ENCODE results near the gene IL1RN.

The IL1RN gene

GRCh38 chr2:113155331-113155730 lies 27.9 kb downstream of the IL1RN start:
- no peak overlapping the region for H3K4me3 ChIP-seq (ENCODE audit: control insufficient read depth, low read depth, low read length)
- no peak for DNase-seq (ENCODE audit: low read depth)
- TF ChIP-seq, protein P1, sequence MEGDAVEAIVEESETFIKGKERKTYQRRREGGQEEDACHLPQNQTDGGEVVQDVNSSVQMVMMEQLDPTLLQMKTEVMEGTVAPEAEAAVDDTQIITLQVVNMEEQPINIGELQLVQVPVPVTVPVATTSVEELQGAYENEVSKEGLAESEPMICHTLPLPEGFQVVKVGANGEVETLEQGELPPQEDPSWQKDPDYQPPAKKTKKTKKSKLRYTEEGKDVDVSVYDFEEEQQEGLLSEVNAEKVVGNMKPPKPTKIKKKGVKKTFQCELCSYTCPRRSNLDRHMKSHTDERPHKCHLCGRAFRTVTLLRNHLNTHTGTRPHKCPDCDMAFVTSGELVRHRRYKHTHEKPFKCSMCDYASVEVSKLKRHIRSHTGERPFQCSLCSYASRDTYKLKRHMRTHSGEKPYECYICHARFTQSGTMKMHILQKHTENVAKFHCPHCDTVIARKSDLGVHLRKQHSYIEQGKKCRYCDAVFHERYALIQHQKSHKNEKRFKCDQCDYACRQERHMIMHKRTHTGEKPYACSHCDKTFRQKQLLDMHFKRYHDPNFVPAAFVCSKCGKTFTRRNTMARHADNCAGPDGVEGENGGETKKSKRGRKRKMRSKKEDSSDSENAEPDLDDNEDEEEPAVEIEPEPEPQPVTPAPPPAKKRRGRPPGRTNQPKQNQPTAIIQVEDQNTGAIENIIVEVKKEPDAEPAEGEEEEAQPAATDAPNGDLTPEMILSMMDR (conservative IDR thresholded peaks at IDR 0.05; ENCODE audit: control insufficient read depth, insufficient read depth, low read depth, low read length), result no peak

DNA sequence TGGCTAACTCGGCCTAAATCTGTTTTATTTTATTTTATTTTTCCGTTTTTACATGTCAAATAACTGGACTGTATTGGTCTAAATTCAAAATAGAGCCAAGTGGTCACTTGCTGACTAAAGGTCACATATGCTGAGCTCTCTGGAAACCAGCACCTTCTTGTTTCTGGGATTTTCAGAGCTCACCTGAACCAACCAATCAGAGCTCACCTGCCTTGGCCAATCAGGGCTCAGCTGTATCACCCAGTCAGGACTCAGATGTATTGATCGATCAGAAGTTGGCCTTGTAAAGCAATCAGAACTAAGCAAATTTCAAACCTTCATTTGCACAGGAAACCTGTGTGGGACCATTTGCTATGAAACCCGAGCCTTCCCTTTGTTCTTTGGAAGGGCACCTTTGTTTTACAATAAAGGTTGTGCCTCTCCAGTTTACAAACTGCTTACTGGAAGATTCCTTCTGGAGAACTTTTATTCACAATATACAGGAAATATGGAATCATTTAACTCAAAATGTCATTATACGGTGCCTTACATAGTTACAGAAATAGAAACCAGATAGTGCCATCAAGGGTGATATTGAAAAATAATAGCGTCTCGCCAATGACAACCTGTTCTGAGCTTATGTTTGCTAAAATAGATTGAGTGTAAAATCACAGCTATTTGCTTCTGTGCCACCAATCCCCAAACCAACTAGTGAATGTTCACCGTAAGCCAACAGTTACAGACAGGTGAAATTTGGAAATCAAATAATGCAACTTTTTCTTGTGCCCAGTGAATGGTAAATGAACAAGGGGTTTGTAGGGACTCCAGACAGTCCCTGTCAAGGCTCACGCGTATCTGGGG lies 29.1 kb downstream of the IL1RN start:
- no peak for DNase-seq (ENCODE audit: low read depth)
- no peak overlapping the region for H3K4me3 ChIP-seq (ENCODE audit: control insufficient read depth, low read depth, low read length)
- TF ChIP-seq, protein P1 (conservative IDR thresholded peaks at IDR 0.05; ENCODE audit: control insufficient read depth, insufficient read depth, low read depth, low read length), result no peak

- peak overlapping the region; percentile 22 for H3K4me3 ChIP-seq (ENCODE audit: control insufficient read depth, low read depth, low read length)
- DNase-seq (ENCODE audit: low read depth), result no peak
- TF ChIP-seq, protein P1 (conservative IDR thresholded peaks at IDR 0.05; ENCODE audit: control insufficient read depth, insufficient read depth, low read depth, low read length), result no peak
Observed at GRCh38 chr2:113157118-113157896, 29.9 kb downstream of the IL1RN start.

- H3K4me3 ChIP-seq (ENCODE audit: control insufficient read depth, low read depth, low read length), result peak overlapping the region; percentile 22
- peak; percentile 73 for DNase-seq (ENCODE audit: low read depth)
- TF ChIP-seq, protein P1 (conservative IDR thresholded peaks at IDR 0.05; ENCODE audit: control insufficient read depth, insufficient read depth, low read depth, low read length), result no peak
Observed at GRCh38 chr2:113157897-113158753, 30.7 kb downstream of the IL1RN start.

GRCh38 chr2:113158884-113159553 lies 31.6 kb downstream of the IL1RN start:
- H3K4me3 ChIP-seq (ENCODE audit: control insufficient read depth, low read depth, low read length), result no peak overlapping the region
- DNase-seq (ENCODE audit: low read depth), result peak; percentile 69
- TF ChIP-seq, protein P1 (conservative IDR thresholded peaks at IDR 0.05; ENCODE audit: control insufficient read depth, insufficient read depth, low read depth, low read length), result no peak

DNA sequence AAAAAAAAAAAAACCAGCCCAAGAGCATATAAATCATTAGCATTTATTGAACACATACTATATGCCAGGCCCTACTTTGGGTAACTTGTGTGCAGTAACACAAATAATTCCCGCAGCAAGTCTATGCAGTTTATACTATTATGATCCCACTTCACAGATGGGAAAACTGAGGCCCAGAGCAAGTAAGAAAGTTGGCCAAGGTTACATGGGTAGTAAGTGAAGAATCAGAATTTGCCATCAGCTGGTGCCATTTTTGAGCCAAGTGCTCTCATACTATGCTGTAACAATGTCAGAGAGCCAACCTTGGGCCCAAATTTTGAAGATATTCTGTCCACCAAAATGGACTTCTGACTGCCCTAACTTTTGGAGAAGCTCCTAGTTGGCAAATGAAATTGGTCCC lies 32.9 kb downstream of the IL1RN start:
- DNase-seq (ENCODE audit: low read depth), result no peak
- TF ChIP-seq, protein P1 (conservative IDR thresholded peaks at IDR 0.05; ENCODE audit: control insufficient read depth, insufficient read depth, low read depth, low read length), result no peak
- no peak overlapping the region for H3K4me3 ChIP-seq (ENCODE audit: control insufficient read depth, low read depth, low read length)
